Caco-2 (cell line): Measurements from ENCODE around the gene FXR2. TPM values are rescaled to one million over a fixed set of nuclear protein-coding genes. Genes with fewer than 3 reads are reported as not detected.

ENCODE experiments used
- BruUV-seq: library from RNA; stranded (reverse); fragments of 400-500 nt; replicated peaks from 2 replicates; lab custom pipeline; 2021; lab: Mats Ljungman, UMichigan
- CTCF ChIA-PET: fragments of 300-600 bp; sonication (Branson Sonifier 250); formaldehyde crosslinking; loops from one replicate; lab custom pipeline; 2022; ENCODE audit warnings: antibody characterized with exemption; lab: Charles Lee
- POLR2A ChIA-PET: fragments of 300-600 bp; sonication (Branson Sonifier 250); formaldehyde crosslinking; loops from one replicate; lab custom pipeline; 2022; ENCODE audit warnings: antibody characterized with exemption; lab: Charles Lee
- DNase-seq, 2 experiments: peaks; one replicate each; pipeline versions ENCODE4 v3.0.0 to v3.0.0-alpha.2; 2020 to 2022
- H3K27me3 ChIP-seq: replicated peaks from 2 replicates; pipeline ENCODE4 v1.6.0; 2011; ENCODE audit warnings: low read length; ENCODE audit not compliant: control insufficient read depth, insufficient read depth
- H3K36me3 ChIP-seq: 2 replicates; pipeline ENCODE4 v1.5.1; 2011; ENCODE audit warnings: low read length; ENCODE audit not compliant: control insufficient read depth, insufficient read depth
- H3K4me1 ChIP-seq: fragments of 250-450 bp; sonication (Bioruptor Pico); 2 replicates; pipeline ENCODE4 v1.5.1; 2020; ENCODE audit warnings: mild to moderate bottlenecking
- H3K4me3 ChIP-seq: 2 replicates; pipeline ENCODE4 v1.5.1; 2011; ENCODE audit warnings: low read depth, mild to moderate bottlenecking, control low read depth, low read length
- H3K9me3 ChIP-seq: fragments of 250-450 bp; sonication (Bioruptor Pico); 2 replicates; pipeline ENCODE4 v1.5.1; 2020; ENCODE audit warnings: mild to moderate bottlenecking, moderate library complexity
- H3K27ac Mint-ChIP-seq: one replicate; pipeline ENCODE4 v1.8.0; 2022; ENCODE audit warnings: mixed read lengths; ENCODE audit not compliant: unreplicated experiment
- H3K27me3 Mint-ChIP-seq: one replicate; pipeline ENCODE4 v1.8.0; 2022; ENCODE audit warnings: mixed read lengths; ENCODE audit not compliant: insufficient read depth, unreplicated experiment
- H3K36me3 Mint-ChIP-seq: one replicate; pipeline ENCODE4 v1.8.0; 2022; ENCODE audit warnings: mild to moderate bottlenecking, mixed read lengths; ENCODE audit not compliant: insufficient read depth, unreplicated experiment
- H3K4me1 Mint-ChIP-seq: one replicate; pipeline ENCODE4 v1.8.0; 2022; ENCODE audit warnings: low read depth, mixed read lengths; ENCODE audit not compliant: unreplicated experiment
- H3K4me3 Mint-ChIP-seq: one replicate; pipeline ENCODE4 v1.8.0; 2022; ENCODE audit warnings: mild to moderate bottlenecking, moderate library complexity, mixed read lengths; ENCODE audit not compliant: unreplicated experiment
- H3K9me3 Mint-ChIP-seq: one replicate; pipeline ENCODE4 v1.8.0; 2022; ENCODE audit warnings: mixed read lengths; ENCODE audit not compliant: unreplicated experiment
- CTCF ChIP-seq, 2 experiments: fragments of 200-600 bp in 1 of 2; IDR thresholded peaks; 1 replicate in 1 of 2; 2 replicates in 1 of 2; pipeline versions ENCODE4 v1.5.1 to v1.8.0; 2011 to 2022; ENCODE audit warnings: antibody characterized with exemption in 1 of 2, control low read depth in 1 of 2, inconsistent platforms in 1 of 2, low read depth in 1 of 2, low read length in 1 of 2, mild to moderate bottlenecking in 1 of 2, moderate library complexity in 1 of 2; ENCODE audit not compliant: insufficient read depth in 1 of 2, severe bottlenecking in 1 of 2, unreplicated experiment in 1 of 2
- intact Hi-C: fragments of 100-400 bp; cut with micrococcal nuclease; formaldehyde crosslinking; loops from one replicate; pipeline ENCODE4 v1.10.0; 2022; ENCODE audit not compliant: unreplicated experiment
- total RNA-seq: library from RNA; stranded (reverse); gene quantifications from 2 replicates; pipeline ENCODE4 v1.2.3, GENCODE V29; 2022

The FXR2 gene
- total RNA-seq, 1 experiment from 2014 or later = 25.3 TPM

GRCh38 chr17:7590743-7591142 is 24.0 kb downstream of the FXR2 start:
- DNase-seq = no peak
- Histone ChIP-seq H3K4me3 (no peak overlapping the region), H3K4me1 (no peaks in the 10 kb centered on the region), H3K9me3 (no peaks in the 10 kb centered on the region), H3K27me3 (no peaks in the 10 kb centered on the region), H3K36me3 (no peaks in the 10 kb centered on the region)
- no TSS peak for BruUV-seq
- ChIA-PET POLR2A (no interaction called here), CTCF (no interaction called here)
- Mint-ChIP-seq H3K27me3 (no peaks in the 10 kb centered on the region), H3K36me3 (peaks cover 60% of the 10 kb centered on the region), H3K27ac (peak overlapping the region; percentile 35), H3K4me1 (no peaks in the 10 kb centered on the region), H3K9me3 (no peaks in the 10 kb centered on the region), H3K4me3 (no peak overlapping the region)
- intact Hi-C loops = no loop called here
- no peak for TF ChIP-seq CTCF (IDR thresholded peaks at IDR 0.05; ENCODE audit: insufficient read depth in 1 of 2, low read depth in 1 of 2, low read length in 1 of 2, severe bottlenecking in 1 of 2, unreplicated experiment in 1 of 2)

- POLR2A ChIA-PET = no interaction called here
- Mint-ChIP-seq H3K9me3 (no peaks in the 10 kb centered on the region), H3K27me3 (no peaks in the 10 kb centered on the region), H3K4me1 (no peaks in the 10 kb centered on the region), H3K27ac (peak within 1 kb of the TSS; percentile 35), H3K36me3 (peaks cover 53% of the 10 kb centered on the region), H3K4me3 (no peak within 1 kb of the TSS)
- no peak for TF ChIP-seq CTCF (IDR thresholded peaks at IDR 0.05; ENCODE audit: insufficient read depth in 1 of 2, low read depth in 1 of 2, low read length in 1 of 2, severe bottlenecking in 1 of 2, unreplicated experiment in 1 of 2)
- Histone ChIP-seq H3K36me3 (no peaks in the 10 kb centered on the region; the same call in 1 of the 2 replicates), H3K27me3 (no peaks in the 10 kb centered on the region), H3K4me1 (no peaks in the 10 kb centered on the region), H3K9me3 (no peaks in the 10 kb centered on the region), H3K4me3 (no peak within 1 kb of the TSS)
- DNase-seq = no peak
- CTCF ChIA-PET = no interaction called here
- intact Hi-C loops = no loop called here
- BruUV-seq = no TSS peak
Observed at GRCh38 chr17:7589891-7590691, 24.6 kb downstream of the FXR2 start, which contains the start of gene SOX15. TSS of gene SOX15 (minus strand) at chr17:7590094. CDS start at chr17:7589676, 418 bp downstream.

- Mint-ChIP-seq H3K27ac (no peak overlapping the region), H3K36me3 (peaks cover 48% of the 10 kb centered on the region), H3K27me3 (no peaks in the 10 kb centered on the region), H3K4me3 (no peak overlapping the region), H3K9me3 (no peaks in the 10 kb centered on the region), H3K4me1 (peaks cover 4% of the 10 kb centered on the region)
- no peaks in the 10 kb centered on the region; the same call in 1 of the 2 replicates for H3K36me3 ChIP-seq
- TF ChIP-seq CTCF (IDR thresholded peaks at IDR 0.05; ENCODE audit: insufficient read depth in 1 of 2, low read depth in 1 of 2, low read length in 1 of 2, severe bottlenecking in 1 of 2, unreplicated experiment in 1 of 2) = no peak
- ChIA-PET POLR2A (no interaction called here), CTCF (no interaction called here)
- BruUV-seq = no TSS peak
- DNase-seq = no peak
- H3K9me3 ChIP-seq = no peaks in the 10 kb centered on the region
- no peaks in the 10 kb centered on the region for H3K27me3 ChIP-seq
- no peak overlapping the region for H3K4me3 ChIP-seq
- intact Hi-C loops = no loop called here
- no peaks in the 10 kb centered on the region for H3K4me1 ChIP-seq
Observed at GRCh38 chr17:7589204-7589868, 25.4 kb downstream of the FXR2 start.
